ENCODE data around the gene MCL1.

MCL1 gene

GRCh38 chr1:150553392-150554085, 25.9 kb downstream of the MCL1 start:
- peaks cover 19% of the 10 kb centered on the region for H3K4me1 ChIP-seq (ENCODE audit: insufficient read depth, poor library complexity, severe bottlenecking)
- H3K4me3 ChIP-seq (ENCODE audit: severe bottlenecking): no peak overlapping the region
- H3K9me3 ChIP-seq (ENCODE audit: severe bottlenecking): no peaks in the 10 kb centered on the region
- peak overlapping the region; percentile 70 for H3K27ac ChIP-seq (ENCODE audit: poor library complexity, severe bottlenecking)
- no peak for ATAC-seq (ENCODE audit: low read depth)
- TF ChIP-seq, protein P1, sequence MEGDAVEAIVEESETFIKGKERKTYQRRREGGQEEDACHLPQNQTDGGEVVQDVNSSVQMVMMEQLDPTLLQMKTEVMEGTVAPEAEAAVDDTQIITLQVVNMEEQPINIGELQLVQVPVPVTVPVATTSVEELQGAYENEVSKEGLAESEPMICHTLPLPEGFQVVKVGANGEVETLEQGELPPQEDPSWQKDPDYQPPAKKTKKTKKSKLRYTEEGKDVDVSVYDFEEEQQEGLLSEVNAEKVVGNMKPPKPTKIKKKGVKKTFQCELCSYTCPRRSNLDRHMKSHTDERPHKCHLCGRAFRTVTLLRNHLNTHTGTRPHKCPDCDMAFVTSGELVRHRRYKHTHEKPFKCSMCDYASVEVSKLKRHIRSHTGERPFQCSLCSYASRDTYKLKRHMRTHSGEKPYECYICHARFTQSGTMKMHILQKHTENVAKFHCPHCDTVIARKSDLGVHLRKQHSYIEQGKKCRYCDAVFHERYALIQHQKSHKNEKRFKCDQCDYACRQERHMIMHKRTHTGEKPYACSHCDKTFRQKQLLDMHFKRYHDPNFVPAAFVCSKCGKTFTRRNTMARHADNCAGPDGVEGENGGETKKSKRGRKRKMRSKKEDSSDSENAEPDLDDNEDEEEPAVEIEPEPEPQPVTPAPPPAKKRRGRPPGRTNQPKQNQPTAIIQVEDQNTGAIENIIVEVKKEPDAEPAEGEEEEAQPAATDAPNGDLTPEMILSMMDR (IDR thresholded peaks at IDR 0.05; ENCODE audit: poor library complexity, severe bottlenecking): no peak
- DNase-seq (ENCODE audit: low spot score): no peak
- peaks cover 8% of the 10 kb centered on the region; the same call in 1 of the 2 replicates for H3K36me3 ChIP-seq (ENCODE audit: low read depth)
- no peaks in the 10 kb centered on the region for H3K27me3 ChIP-seq (ENCODE audit: insufficient read depth, poor library complexity, severe bottlenecking)

DNA sequence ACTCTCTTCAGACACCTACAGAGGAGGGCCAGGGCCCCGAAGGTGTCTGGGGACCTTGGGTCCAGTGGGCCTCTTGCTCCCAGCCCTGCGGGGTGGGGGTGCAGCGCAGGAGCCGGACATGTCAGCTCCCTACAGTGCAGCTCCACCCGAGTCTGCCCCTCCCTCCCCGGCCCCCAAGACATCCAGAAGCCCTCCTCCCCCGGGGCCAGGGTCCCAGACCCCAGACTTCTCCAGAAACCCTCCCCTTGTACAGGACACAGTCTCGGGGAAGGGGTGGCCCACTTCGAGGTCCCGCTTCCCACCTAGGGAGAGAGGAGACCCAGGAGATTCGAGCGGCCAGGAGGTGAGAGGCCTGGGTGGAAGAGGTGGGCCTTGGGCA, 26.5 kb downstream of the MCL1 start:
- no peak for DNase-seq (ENCODE audit: low spot score)
- Histone ChIP-seq H3K9me3 (ENCODE audit: severe bottlenecking) (no peaks in the 10 kb centered on the region), H3K4me1 (ENCODE audit: insufficient read depth, poor library complexity, severe bottlenecking) (peaks cover 19% of the 10 kb centered on the region), H3K27me3 (ENCODE audit: insufficient read depth, poor library complexity, severe bottlenecking) (no peaks in the 10 kb centered on the region), H3K4me3 (ENCODE audit: severe bottlenecking) (no peak overlapping the region), H3K36me3 (ENCODE audit: low read depth) (peaks cover 8% of the 10 kb centered on the region; the same call in 1 of the 2 replicates), H3K27ac (ENCODE audit: poor library complexity, severe bottlenecking) (peak overlapping the region; percentile 70)
- TF ChIP-seq, protein P1 (IDR thresholded peaks at IDR 0.05; ENCODE audit: poor library complexity, severe bottlenecking): no peak
- no peak for ATAC-seq (ENCODE audit: low read depth)

DNA sequence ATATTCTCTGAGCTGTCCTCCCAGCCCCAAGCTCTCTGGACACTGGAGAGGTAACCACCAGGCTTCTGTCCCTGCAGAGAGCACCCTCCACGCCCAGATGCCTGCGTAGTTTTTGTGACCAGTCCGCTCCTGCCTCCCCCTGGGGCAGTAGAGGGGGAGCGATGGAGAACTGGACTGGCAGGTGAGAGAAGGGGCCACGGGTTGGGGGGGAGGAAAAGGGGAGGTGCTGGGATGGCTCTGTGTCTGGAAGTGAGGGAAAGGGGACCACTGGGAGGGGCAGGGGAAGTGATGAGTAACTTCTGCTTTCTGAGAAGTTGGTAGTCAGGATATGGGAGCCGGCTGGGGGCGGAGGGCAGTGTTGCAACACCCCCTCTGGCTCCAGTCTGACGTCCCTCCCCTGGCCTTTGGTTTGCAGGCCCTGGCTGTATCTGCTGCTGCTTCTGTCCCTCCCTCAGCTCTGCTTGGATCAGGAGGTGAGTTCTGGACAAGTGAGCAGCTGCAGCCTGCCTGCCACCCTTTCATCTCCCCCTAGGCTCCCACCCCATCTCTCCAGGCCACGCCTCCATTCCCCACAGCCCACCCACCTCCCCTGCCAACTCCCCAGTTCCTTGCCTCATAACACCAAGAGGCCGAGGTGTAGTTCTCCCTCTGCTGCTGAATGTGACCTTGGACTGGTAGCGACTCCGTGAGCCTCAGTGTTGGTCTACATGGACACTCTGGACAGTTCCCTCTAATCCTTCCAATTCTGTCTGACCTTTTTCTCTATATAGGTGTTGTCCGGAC, 27.1 kb downstream of the MCL1 start:
- TF ChIP-seq, protein P1 (IDR thresholded peaks at IDR 0.05; ENCODE audit: poor library complexity, severe bottlenecking): peak; percentile 10
- H3K9me3 ChIP-seq (ENCODE audit: severe bottlenecking): no peaks in the 10 kb centered on the region
- DNase-seq (ENCODE audit: low spot score): peak; percentile 90
- peaks cover 19% of the 10 kb centered on the region for H3K4me1 ChIP-seq (ENCODE audit: insufficient read depth, poor library complexity, severe bottlenecking)
- peak overlapping the region; percentile 70 for H3K27ac ChIP-seq (ENCODE audit: poor library complexity, severe bottlenecking)
- peaks cover 8% of the 10 kb centered on the region; the same call in 1 of the 2 replicates for H3K36me3 ChIP-seq (ENCODE audit: low read depth)
- H3K4me3 ChIP-seq (ENCODE audit: severe bottlenecking): no peak overlapping the region
- no peaks in the 10 kb centered on the region for H3K27me3 ChIP-seq (ENCODE audit: insufficient read depth, poor library complexity, severe bottlenecking)
- peak; percentile 75 for ATAC-seq (ENCODE audit: low read depth)

GRCh38 chr1:150551784-150552127, 27.7 kb downstream of the MCL1 start:
- Histone ChIP-seq H3K36me3 (ENCODE audit: low read depth) (peaks cover 8% of the 10 kb centered on the region; the same call in 1 of the 2 replicates), H3K27ac (ENCODE audit: poor library complexity, severe bottlenecking) (peak overlapping the region; percentile 70), H3K4me1 (ENCODE audit: insufficient read depth, poor library complexity, severe bottlenecking) (peaks cover 19% of the 10 kb centered on the region), H3K9me3 (ENCODE audit: severe bottlenecking) (no peaks in the 10 kb centered on the region), H3K4me3 (ENCODE audit: severe bottlenecking) (no peak overlapping the region), H3K27me3 (ENCODE audit: insufficient read depth, poor library complexity, severe bottlenecking) (no peaks in the 10 kb centered on the region)
- DNase-seq (ENCODE audit: low spot score) (no peak), ATAC-seq (ENCODE audit: low read depth) (peak; percentile 0; the same call in 1 of the 3 replicates)
- TF ChIP-seq, protein P1 (IDR thresholded peaks at IDR 0.05; ENCODE audit: poor library complexity, severe bottlenecking): no peak

Measured in RWPE2 (cell line).